ENCODE data around the gene TIAM2. TPM values are rescaled to one million over a fixed set of nuclear protein-coding genes. Genes with fewer than 3 reads are reported as not detected.

TIAM2 gene
- total and polyA plus RNA-seq, 2 experiments from 2014 or later, result 5.5 to 16.9 TPM

GRCh38 chr6:155084431-155085123 is 89.5 kb downstream of the TIAM2 start:
- H3K9me2 ChIP-seq (replicated peaks; ENCODE audit: insufficient read depth), result no peaks in the 10 kb centered on the region
- peak overlapping the region; percentile 47 for H3K4me2 ChIP-seq
- WGBS (ENCODE audit: low lambda C conversion rate, missing lambda C conversion rate), result 71% methylated on average over 4 of the region's 4 CpGs
- peaks cover 17% of the 10 kb centered on the region for H3K4me1 ChIP-seq (ENCODE audit: insufficient read depth)
- no peak overlapping the region for H2AFZ ChIP-seq
- no peaks in the 10 kb centered on the region for H3K27me3 ChIP-seq
- no peaks in the 10 kb centered on the region for H4K20me1 ChIP-seq (ENCODE audit: insufficient read depth, poor library complexity, severe bottlenecking)
- no peaks in the 10 kb centered on the region for H3K79me2 ChIP-seq
- TF ChIP-seq EZH2phosphoT487 (IDR thresholded peaks at IDR 0.05; ENCODE audit: low read depth, severe bottlenecking, unreplicated experiment) (no peak), EZH2 (IDR thresholded peaks at IDR 0.05; ENCODE audit: borderline replicate concordance) (no peak), CTCF (IDR thresholded peaks at IDR 0.05; ENCODE audit: poor library complexity) (no peak)
- no peaks in the 10 kb centered on the region for H3K9me3 ChIP-seq (ENCODE audit: low read depth)
- peak overlapping the region; percentile 89 for H3K27ac ChIP-seq
- no peak overlapping the region for H3K4me3 ChIP-seq
- no peaks in the 10 kb centered on the region for H3K36me3 ChIP-seq (replicated peaks; ENCODE audit: insufficient read depth, low read depth)
- no peak for DNase-seq (ENCODE audit: low spot score)

- peaks cover 17% of the 10 kb centered on the region for H3K4me1 ChIP-seq (ENCODE audit: insufficient read depth)
- H3K36me3 ChIP-seq (replicated peaks; ENCODE audit: insufficient read depth, low read depth), result no peaks in the 10 kb centered on the region
- TF ChIP-seq EZH2 (IDR thresholded peaks at IDR 0.05; ENCODE audit: borderline replicate concordance), result no peak
- no peak for TF ChIP-seq CTCF (IDR thresholded peaks at IDR 0.05; ENCODE audit: poor library complexity)
- no peak for TF ChIP-seq EZH2phosphoT487 (IDR thresholded peaks at IDR 0.05; ENCODE audit: low read depth, severe bottlenecking, unreplicated experiment)
- no peaks in the 10 kb centered on the region for H3K79me2 ChIP-seq
- peak overlapping the region; percentile 47 for H3K4me2 ChIP-seq
- no peaks in the 10 kb centered on the region for H3K9me2 ChIP-seq (replicated peaks; ENCODE audit: insufficient read depth)
- no peak overlapping the region for H2AFZ ChIP-seq
- no peak overlapping the region for H3K4me3 ChIP-seq
- WGBS (ENCODE audit: low lambda C conversion rate, missing lambda C conversion rate), result 53% methylated on average over 8 of the region's 8 CpGs
- no peaks in the 10 kb centered on the region for H3K27me3 ChIP-seq
- no peaks in the 10 kb centered on the region for H4K20me1 ChIP-seq (ENCODE audit: insufficient read depth, poor library complexity, severe bottlenecking)
- DNase-seq (ENCODE audit: low spot score), result peak; percentile 86
- no peaks in the 10 kb centered on the region for H3K9me3 ChIP-seq (ENCODE audit: low read depth)
- H3K27ac ChIP-seq, result peak overlapping the region; percentile 89
Observed at GRCh38 chr6:155085582-155086257, 90.6 kb downstream of the TIAM2 start.

GRCh38 chr6:155088856-155089255 is 93.7 kb downstream of the TIAM2 start:
- Histone ChIP-seq H3K27ac (no peak overlapping the region), H3K4me1 (ENCODE audit: insufficient read depth) (peaks cover 17% of the 10 kb centered on the region), H2AFZ (no peak overlapping the region), H3K4me2 (no peak overlapping the region), H3K9me2 (replicated peaks; ENCODE audit: insufficient read depth) (no peaks in the 10 kb centered on the region), H4K20me1 (ENCODE audit: insufficient read depth, poor library complexity, severe bottlenecking) (no peaks in the 10 kb centered on the region), H3K27me3 (no peaks in the 10 kb centered on the region), H3K79me2 (no peaks in the 10 kb centered on the region), H3K9me3 (ENCODE audit: low read depth) (no peaks in the 10 kb centered on the region), H3K36me3 (replicated peaks; ENCODE audit: insufficient read depth, low read depth) (no peaks in the 10 kb centered on the region), H3K4me3 (no peak overlapping the region)
- TF ChIP-seq EZH2phosphoT487 (IDR thresholded peaks at IDR 0.05; ENCODE audit: low read depth, severe bottlenecking, unreplicated experiment), result no peak
- no peak for TF ChIP-seq CTCF (IDR thresholded peaks at IDR 0.05; ENCODE audit: poor library complexity)
- no peak for TF ChIP-seq EZH2 (IDR thresholded peaks at IDR 0.05; ENCODE audit: borderline replicate concordance)
- no peak for DNase-seq (ENCODE audit: low spot score)
- WGBS (ENCODE audit: low lambda C conversion rate, missing lambda C conversion rate), result 90% methylated on average over 1 of the region's 1 CpG

Measured in hepatocyte (in vitro differentiated cells).